Type B pancreatic cell (in vitro differentiated cells): ENCODE results near the gene FAM240B. TPM values are rescaled to one million over a fixed set of nuclear protein-coding genes. Genes with fewer than 3 reads are reported as not detected.

Experiments
- DNase-seq: peaks from one replicate; pipeline ENCODE4 v3.0.0; 2021; ENCODE audit warnings: mixed read lengths; ENCODE audit not compliant: unreplicated experiment; ENCODE audit errors: extremely low spot score
- H3K27ac Mint-ChIP-seq: 2 replicates; pipeline ENCODE4 v1.8.0; 2021; ENCODE audit warnings: mild to moderate bottlenecking, mixed read lengths
- H3K27me3 Mint-ChIP-seq: 2 replicates; pipeline ENCODE4 v1.8.0; 2021; ENCODE audit warnings: mixed read lengths
- H3K36me3 Mint-ChIP-seq: 2 replicates; pipeline ENCODE4 v1.8.0; 2021; ENCODE audit warnings: mixed read lengths
- H3K4me1 Mint-ChIP-seq: one replicate; pipeline ENCODE4 v1.8.0; 2021; ENCODE audit warnings: mixed read lengths; ENCODE audit not compliant: unreplicated experiment
- H3K4me3 Mint-ChIP-seq: 2 replicates; pipeline ENCODE4 v1.8.0; 2021; ENCODE audit warnings: mild to moderate bottlenecking, mixed read lengths
- H3K9me3 Mint-ChIP-seq: 2 replicates; pipeline ENCODE4 v1.8.0; 2021; ENCODE audit warnings: mixed read lengths
- CTCF ChIP-seq: fragments of 200-600 bp; sonication (generic); conservative IDR thresholded peaks from 2 replicates; pipeline ENCODE4 v1.5.0; 2021; ENCODE audit warnings: antibody characterized with exemption, mild to moderate bottlenecking
- long read RNA-seq: library from polyadenylated mRNA; unstranded; transcript quantifications from one replicate; pipeline ENCODE4 v2.0.0, GENCODE V29; 2020
- total RNA-seq: library from RNA; stranded (reverse); gene quantifications from 2 replicates; pipeline ENCODE4 v1.2.1, GENCODE V29; 2021; ENCODE audit warnings: low replicate concordance

Gene FAM240B
- total RNA-seq = not detected in 2 replicates
- long read RNA-seq = 0 reads

- no peak within 1 kb of the TSS for H3K27ac Mint-ChIP-seq
- no peak for TF ChIP-seq CTCF
- H3K4me3 Mint-ChIP-seq = no peak within 1 kb of the TSS
- H3K9me3 Mint-ChIP-seq = no peaks in the 10 kb centered on the region
- DNase-seq = no peak
- no peaks in the 10 kb centered on the region for H3K36me3 Mint-ChIP-seq
- H3K27me3 Mint-ChIP-seq = peaks cover 13% of the 10 kb centered on the region
- H3K4me1 Mint-ChIP-seq = peaks cover 6% of the 10 kb centered on the region
These were observed at the start of gene FAM240B for GRCh38 chr9:38720083-38720745. FAM240B (minus strand) TSS chr9:38720133; CDS start chr9:38703999, 16,134 bp downstream.

DNA sequence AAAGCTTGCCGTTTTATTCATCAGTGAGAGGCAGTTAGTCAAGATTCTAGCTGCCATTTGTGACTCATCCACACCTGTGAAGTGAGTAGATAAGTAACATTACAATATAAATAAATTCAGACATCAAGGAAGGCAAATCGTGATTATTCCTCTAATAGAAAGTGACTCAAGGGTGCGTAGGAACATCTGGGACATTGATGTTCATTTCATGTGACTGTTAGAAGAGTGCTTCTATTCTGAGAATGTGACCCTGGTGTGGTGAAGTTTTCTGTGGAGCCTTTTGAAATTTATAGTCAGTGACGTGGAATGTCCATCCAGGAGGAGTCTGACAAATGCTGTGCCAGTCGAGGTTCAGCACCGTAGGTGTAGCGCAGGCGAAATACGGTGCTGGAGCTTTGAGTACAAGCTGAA, 48.4 kb upstream of the FAM240B start:
- Mint-ChIP-seq H3K4me1 (peaks cover 4% of the 10 kb centered on the region), H3K9me3 (peaks cover 8% of the 10 kb centered on the region), H3K27ac (no peak overlapping the region), H3K4me3 (no peak overlapping the region), H3K36me3 (no peaks in the 10 kb centered on the region), H3K27me3 (peaks cover 19% of the 10 kb centered on the region)
- no peak for DNase-seq
- TF ChIP-seq CTCF = no peak

DNA sequence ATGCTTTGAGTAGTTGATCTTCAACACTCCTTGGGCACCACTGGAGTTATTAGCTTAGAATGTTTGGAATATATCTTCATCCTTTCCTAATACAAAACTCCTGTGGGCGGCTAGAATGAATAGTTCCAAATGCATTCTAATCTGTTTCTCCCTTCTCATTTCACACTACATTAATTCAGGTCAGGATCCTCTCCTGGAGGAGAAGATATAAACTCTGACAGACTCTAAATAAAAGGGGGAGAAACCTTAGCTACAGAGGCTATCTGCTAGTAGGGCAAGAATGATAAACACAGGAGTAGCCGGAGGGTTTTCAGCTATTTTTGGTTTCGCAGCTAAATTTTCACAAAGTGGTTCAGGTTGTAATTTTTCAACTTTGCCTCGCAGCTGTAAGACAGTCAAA, 45.2 kb upstream of the FAM240B start:
- DNase-seq = no peak
- Mint-ChIP-seq H3K4me1 (peaks cover 18% of the 10 kb centered on the region), H3K4me3 (no peak overlapping the region), H3K9me3 (peaks cover 8% of the 10 kb centered on the region), H3K27ac (no peak overlapping the region), H3K36me3 (no peaks in the 10 kb centered on the region), H3K27me3 (peaks cover 18% of the 10 kb centered on the region)
- TF ChIP-seq CTCF = no peak

DNA sequence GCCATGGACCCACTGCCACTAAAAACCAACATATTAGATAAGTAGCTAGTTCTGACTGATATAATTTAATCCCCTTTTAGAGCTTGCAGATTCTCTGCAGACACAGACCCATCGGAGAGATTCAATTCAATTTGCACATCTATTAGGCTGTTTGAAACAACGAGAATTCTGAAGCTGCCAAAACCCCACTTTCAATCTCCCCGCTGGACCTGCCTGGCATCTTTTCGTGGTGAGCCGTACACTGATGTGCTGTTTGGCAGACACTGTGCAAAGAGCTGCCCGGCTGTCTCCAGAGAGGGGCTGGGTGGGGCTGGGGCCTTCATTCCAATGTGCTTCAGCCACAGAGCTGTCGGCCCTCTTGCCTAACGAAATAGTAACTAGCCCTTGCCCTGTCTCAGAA, 42.1 kb upstream of the FAM240B start:
- TF ChIP-seq CTCF = no peak
- Mint-ChIP-seq H3K36me3 (no peaks in the 10 kb centered on the region), H3K4me3 (no peak overlapping the region), H3K27ac (no peak overlapping the region), H3K9me3 (peaks cover under 1% of the 10 kb centered on the region), H3K27me3 (peaks cover 17% of the 10 kb centered on the region), H3K4me1 (peaks cover 21% of the 10 kb centered on the region)
- DNase-seq = no peak

DNA sequence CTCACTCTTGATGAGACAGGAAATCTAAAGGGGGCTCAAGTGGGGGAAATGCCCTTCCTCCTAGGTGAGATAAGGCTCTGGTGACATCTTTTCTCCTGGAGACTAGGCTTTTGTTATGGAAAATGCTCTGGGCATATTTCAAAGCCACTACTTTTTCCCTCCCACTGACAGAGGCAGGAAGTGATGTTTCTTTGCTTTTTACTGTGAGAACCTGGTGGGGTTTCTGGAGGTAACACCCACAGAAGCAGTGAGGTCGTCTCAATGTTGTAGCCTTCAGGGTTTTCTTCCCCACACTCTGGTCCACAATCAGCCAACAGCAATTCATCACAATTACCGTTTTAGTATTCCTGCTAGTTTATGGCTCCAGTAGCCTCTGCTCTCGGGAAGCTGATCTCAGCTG, 41.4 kb upstream of the FAM240B start:
- Mint-ChIP-seq H3K27ac (no peak overlapping the region), H3K4me1 (peaks cover 21% of the 10 kb centered on the region), H3K27me3 (peaks cover 17% of the 10 kb centered on the region), H3K4me3 (no peak overlapping the region), H3K9me3 (no peaks in the 10 kb centered on the region), H3K36me3 (no peaks in the 10 kb centered on the region)
- TF ChIP-seq CTCF = no peak
- DNase-seq = no peak

GRCh38 chr9:38756702-38757101, 36.8 kb upstream of the FAM240B start:
- Mint-ChIP-seq H3K4me3 (no peak overlapping the region), H3K4me1 (peaks cover 14% of the 10 kb centered on the region), H3K36me3 (no peaks in the 10 kb centered on the region), H3K27me3 (peaks cover 34% of the 10 kb centered on the region), H3K27ac (no peak overlapping the region), H3K9me3 (no peaks in the 10 kb centered on the region)
- no peak for TF ChIP-seq CTCF
- DNase-seq = no peak
